HepG2 (cell line): ENCODE measurements around the gene GIMAP8. TPM values are rescaled to one million over a fixed set of nuclear protein-coding genes. Genes with fewer than 3 reads are reported as not detected.

Source experiments
- ATAC-seq: fragments of 200-7000 bp; cut with Tn5 transposase; 3 replicates; pipeline ENCODE4 v1.9.1; 2020; ENCODE audit warnings: mild to moderate bottlenecking, moderate library complexity
- BruUV-seq: library from RNA; stranded (reverse); fragments of 400-500 nt; replicated peaks from 2 replicates; lab custom pipeline; 2021; lab: Mats Ljungman, UMichigan
- CTCF ChIA-PET: fragments of 300-600 bp; formaldehyde crosslinking; extraction: SDS; loops from one replicate; lab custom pipeline; 2021; ENCODE audit warnings: low total read pairs, inconsistent platforms, low intra/inter-chr PET ratio; lab: Yijun Ruan, JAX
- POLR2A ChIA-PET: fragments of 350-600 bp; sonication (Branson Sonifier 250); formaldehyde crosslinking; loops from one replicate; lab custom pipeline; 2020; ENCODE audit warnings: antibody characterized with exemption, inconsistent platforms; lab: Yijun Ruan, JAX
- DNase-seq: peaks from one replicate; pipeline ENCODE4 v3.0.0-alpha.2; 2015; ENCODE audit warnings: low spot score
- FAIRE-seq: peaks from 3 replicates; lab custom pipeline; 2011; peaks lifted over from hg19 to GRCh38; lab: Jason Lieb, UNC
- H2AFZ ChIP-seq: one replicate; pipeline ENCODE4 v1.6.1; 2011; ENCODE audit warnings: low read length, inconsistent platforms
- H3K27ac ChIP-seq: fragments of 300-600 bp; 3 replicates; pipeline ENCODE4 v1.8.0; 2011; ENCODE audit warnings: mixed run types, mild to moderate bottlenecking, mixed read lengths, low read length, inconsistent platforms; ENCODE audit not compliant: insufficient read depth; ENCODE audit errors: extremely low read length
- H3K27me3 ChIP-seq, 2 experiments: fragments of 200-600 bp in 1 of 2; 2 replicates in 1 of 2; 3 replicates in 1 of 2; pipeline versions ENCODE4 v1.6.0 to v1.8.0; 2011; ENCODE audit warnings: low read length in 2 of 2, mild to moderate bottlenecking in 2 of 2, moderate library complexity in 2 of 2, inconsistent platforms in 1 of 2; ENCODE audit not compliant: insufficient read depth in 2 of 2, control insufficient read depth in 1 of 2
- H3K36me3 ChIP-seq, 2 experiments: fragments of 200-600 bp in 1 of 2; replicated peaks in 1 of 2; 2 replicates in 1 of 2; 3 replicates in 1 of 2; pipeline versions ENCODE4 v1.5.1 to v1.8.0; 2011; ENCODE audit warnings: low read length in 2 of 2, inconsistent platforms in 1 of 2; ENCODE audit not compliant: insufficient read depth in 2 of 2, control insufficient read depth in 1 of 2
- H3K4me1 ChIP-seq: 2 replicates; pipeline ENCODE4 v1.5.1; 2012; ENCODE audit warnings: low read length, inconsistent platforms; ENCODE audit not compliant: insufficient read depth
- H3K4me2 ChIP-seq: 2 replicates; pipeline ENCODE4 v1.6.0; 2011; ENCODE audit warnings: low read depth, low read length, inconsistent platforms
- H3K4me3 ChIP-seq, 3 experiments: fragments of 200-600 bp in 1 of 3; sonication (generic), shearing (Covaris generic) in 1 of 3; replicated peaks in 1 of 3; 2 replicates each; pipeline ENCODE4 v1.5.1; 2011 to 2016; ENCODE audit warnings: low read length in 3 of 3, inconsistent platforms in 2 of 3, low read depth in 2 of 3, mild to moderate bottlenecking in 2 of 3, control low read depth in 1 of 3, mixed read lengths in 1 of 3; ENCODE audit not compliant: insufficient read depth in 1 of 3
- H3K79me2 ChIP-seq: one replicate; pipeline ENCODE4 v1.6.1; 2011; ENCODE audit warnings: low read length, inconsistent platforms; ENCODE audit not compliant: insufficient read depth
- H3K9ac ChIP-seq: 2 replicates; pipeline ENCODE4 v1.6.0; 2011; ENCODE audit warnings: mild to moderate bottlenecking, low read depth, low read length, inconsistent platforms; ENCODE audit not compliant: insufficient read depth
- H3K9me3 ChIP-seq: 2 replicates; pipeline ENCODE4 v1.5.1; 2012; ENCODE audit warnings: mild to moderate bottlenecking, low read length
- H4K20me1 ChIP-seq: 2 replicates; pipeline ENCODE4 v1.6.0; 2011; ENCODE audit warnings: inconsistent platforms, mild to moderate bottlenecking, low read length, moderate library complexity; ENCODE audit not compliant: insufficient read depth
- KDM6A ChIP-seq: IDR thresholded peaks from 2 replicates; pipeline ENCODE4 v1.6.1; 2016; ENCODE audit warnings: low read depth
- MTF2 ChIP-seq: sonication (generic); formaldehyde crosslinking; IDR thresholded peaks from 2 replicates; pipeline ENCODE4 v1.5.0; 2020; ENCODE audit warnings: missing genetic modification reagents, borderline replicate concordance
- NFIC ChIP-seq: IDR thresholded peaks from 2 replicates; pipeline ENCODE4 v1.6.1; 2012; ENCODE audit warnings: mild to moderate bottlenecking, low read length, inconsistent platforms
- NFRKB ChIP-seq: fragments of 450-650 bp; IDR thresholded peaks from 2 replicates; pipeline ENCODE4 v1.6.1; 2017
- PHB2 ChIP-seq: fragments of 450-650 bp; IDR thresholded peaks from 2 replicates; pipeline ENCODE4 v1.6.1; 2018; ENCODE audit not compliant: partially characterized antibody
- SSRP1 ChIP-seq: IDR thresholded peaks from 2 replicates; pipeline ENCODE4 v1.6.1; 2016; ENCODE audit warnings: control low read depth
- STAG1 ChIP-seq: sonication (generic); formaldehyde crosslinking; IDR thresholded peaks from 2 replicates; pipeline ENCODE4 v1.4.0; 2020; ENCODE audit warnings: missing genetic modification reagents
- THAP11 ChIP-seq: IDR thresholded peaks from 2 replicates; pipeline ENCODE4 v1.6.1; 2016; ENCODE audit warnings: missing biosample characterization, missing genetic modification reagents
- TOPORS ChIP-seq: sonication (generic); formaldehyde crosslinking; IDR thresholded peaks from 2 replicates; pipeline ENCODE4 v1.8.0; 2023; ENCODE audit warnings: mild to moderate bottlenecking, missing genetic modification reagents
- ZNF263 ChIP-seq: sonication (generic); formaldehyde crosslinking; IDR thresholded peaks from 2 replicates; pipeline ENCODE4 v1.4.0; 2020; ENCODE audit warnings: missing genetic modification reagents
- ZNF607 ChIP-seq: sonication (generic); formaldehyde crosslinking; IDR thresholded peaks from 2 replicates; pipeline ENCODE4 v1.5.1; 2020; ENCODE audit warnings: missing genetic modification reagents, mild to moderate bottlenecking, borderline replicate concordance
- ZNF629 ChIP-seq: sonication (generic); formaldehyde crosslinking; conservative IDR thresholded peaks from 2 replicates; pipeline ENCODE4 v1.5.0; 2020; ENCODE audit warnings: missing genetic modification reagents
- ZNF775 ChIP-seq: sonication (generic); formaldehyde crosslinking; IDR thresholded peaks from 2 replicates; pipeline ENCODE4 v1.4.0; 2020; ENCODE audit warnings: missing genetic modification reagents, mild to moderate bottlenecking, moderate library complexity, borderline replicate concordance
- WGBS: methylation state at CpG from one replicate; pipeline ENCODE4 v1.1.6; 2017; ENCODE audit warnings: low lambda C conversion rate; 5-methylcytosine and 5-hydroxymethylcytosine counted together
- in situ Hi-C: cut with HindIII; loops from 2 replicates; pipeline ENCODE4 v1.10.0; 2017; ENCODE audit warnings: low pct_unique_long_range_greater_than_20kb; ENCODE audit not compliant: extremely low pct_ligation_motif_present
- intact Hi-C: fragments of 100-400 bp; cut with micrococcal nuclease; formaldehyde crosslinking; loops from one replicate; pipeline ENCODE4 v1.10.0; 2022; ENCODE audit not compliant: unreplicated experiment
- polyA plus RNA-seq, 8 experiments: library from polyadenylated mRNA; depleted of rRNA in 3 of 8; stranded (reverse) in 7 of 8; unstranded in 1 of 8; fragments of >200 nt; fragmentation: Illumina TruSeq in 4 of 8; extraction: Trizol in 4 of 8; gene quantifications; 2 replicates each; pipeline versions ENCODE4 v1.2.1 to v1.2.3, GENCODE V29; 2011 to 2016; ENCODE audit warnings: low read depth in 4 of 8, missing spikeins in 1 of 8, mixed read lengths in 1 of 8; ENCODE audit not compliant: insufficient read depth in 1 of 8
- total RNA-seq, 5 experiments: library from RNA; depleted of rRNA; stranded (reverse); fragments of >200 nt; fragmentation: Illumina TruSeq; extraction: Trizol; gene quantifications; 2 replicates each; pipeline ENCODE4 v1.2.3, GENCODE V29; 2016; ENCODE audit warnings: low read depth in 1 of 5
- TF ChIP-seq, protein P1 (sequence below): sonication (generic); formaldehyde crosslinking; IDR thresholded peaks from 2 replicates; pipeline ENCODE4 v1.8.0; 2023; ENCODE audit warnings: mild to moderate bottlenecking, missing genetic modification reagents
- TF ChIP-seq, protein P2 (sequence below): sonication (generic); formaldehyde crosslinking; conservative IDR thresholded peaks from 2 replicates; pipeline ENCODE4 v1.4.0; 2020; ENCODE audit warnings: missing genetic modification reagents
- TF ChIP-seq, protein P3 (sequence below): sonication (generic); formaldehyde crosslinking; IDR thresholded peaks from 2 replicates; pipeline ENCODE4 v1.8.1; 2022; ENCODE audit warnings: mild to moderate bottlenecking, missing genetic modification reagents
- TF ChIP-seq, protein P4 (sequence below): sonication (generic); formaldehyde crosslinking; IDR thresholded peaks from 2 replicates; pipeline ENCODE4 v1.4.0; 2020; ENCODE audit warnings: missing genetic modification reagents
- TF ChIP-seq, protein P5 (sequence below): sonication (generic); formaldehyde crosslinking; IDR thresholded peaks from 2 replicates; pipeline ENCODE4 v1.8.1; 2023; ENCODE audit warnings: missing genetic modification reagents, mild to moderate bottlenecking, borderline replicate concordance

Gene GIMAP8
- total and polyA plus RNA-seq, 2 of the 13 experiments (the other 11 are each of a cell fraction or from before 2014, with no cell fraction given), result not detected

DNA sequence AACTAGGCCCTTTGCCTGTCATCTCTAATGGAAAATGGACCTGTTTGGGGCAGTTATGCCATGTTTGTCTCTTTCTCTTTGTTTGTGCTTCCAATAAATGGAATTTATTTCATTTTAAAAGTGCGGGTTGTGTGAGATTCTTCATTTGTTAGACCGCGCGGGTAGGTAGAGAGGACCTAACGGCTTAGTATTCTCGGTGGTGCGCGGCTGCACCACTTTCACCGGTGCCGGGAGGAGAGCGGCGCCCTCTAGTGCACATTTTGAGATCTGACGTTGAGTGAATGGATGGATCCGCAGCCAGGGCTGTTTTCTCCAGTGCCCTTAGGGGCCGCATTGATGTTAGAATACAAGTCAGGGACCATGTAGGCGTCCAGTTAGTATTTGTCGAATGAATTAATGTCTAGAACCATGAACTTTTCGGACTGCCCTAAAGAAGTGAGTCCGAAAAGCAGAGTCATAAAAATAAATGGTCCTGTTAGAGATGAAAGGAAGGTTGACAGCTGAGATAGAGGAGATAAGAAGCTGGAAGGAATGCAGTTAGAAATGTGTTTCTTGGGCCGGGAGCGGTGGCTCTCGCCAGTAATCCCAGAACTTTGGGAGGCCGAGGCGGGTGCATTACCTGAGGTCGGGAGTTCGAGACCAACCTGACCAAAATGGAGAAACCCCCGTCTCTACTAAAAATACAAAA is 29.3 kb upstream of the GIMAP8 start (continued):
- TF ChIP-seq NFRKB, result no peak
- TF ChIP-seq ZNF775, result no peak
- TF ChIP-seq, protein P1, sequence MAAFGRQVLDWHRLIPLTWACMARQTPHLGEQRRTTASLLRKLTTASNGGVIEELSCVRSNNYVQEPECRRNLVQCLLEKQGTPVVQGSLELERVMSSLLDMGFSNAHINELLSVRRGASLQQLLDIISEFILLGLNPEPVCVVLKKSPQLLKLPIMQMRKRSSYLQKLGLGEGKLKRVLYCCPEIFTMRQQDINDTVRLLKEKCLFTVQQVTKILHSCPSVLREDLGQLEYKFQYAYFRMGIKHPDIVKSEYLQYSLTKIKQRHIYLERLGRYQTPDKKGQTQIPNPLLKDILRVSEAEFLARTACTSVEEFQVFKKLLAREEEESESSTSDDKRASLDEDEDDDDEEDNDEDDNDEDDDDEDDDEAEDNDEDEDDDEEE (CRISPR knock-in tag), result no peak
- TF ChIP-seq, protein P2, sequence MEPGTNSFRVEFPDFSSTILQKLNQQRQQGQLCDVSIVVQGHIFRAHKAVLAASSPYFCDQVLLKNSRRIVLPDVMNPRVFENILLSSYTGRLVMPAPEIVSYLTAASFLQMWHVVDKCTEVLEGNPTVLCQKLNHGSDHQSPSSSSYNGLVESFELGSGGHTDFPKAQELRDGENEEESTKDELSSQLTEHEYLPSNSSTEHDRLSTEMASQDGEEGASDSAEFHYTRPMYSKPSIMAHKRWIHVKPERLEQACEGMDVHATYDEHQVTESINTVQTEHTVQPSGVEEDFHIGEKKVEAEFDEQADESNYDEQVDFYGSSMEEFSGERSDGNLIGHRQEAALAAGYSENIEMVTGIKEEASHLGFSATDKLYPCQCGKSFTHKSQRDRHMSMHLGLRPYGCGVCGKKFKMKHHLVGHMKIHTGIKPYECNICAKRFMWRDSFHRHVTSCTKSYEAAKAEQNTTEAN, result no peak
- no peak for TF ChIP-seq ZNF607 (CRISPR knock-in tag)
- TF ChIP-seq PHB2, result no peak

DNA sequence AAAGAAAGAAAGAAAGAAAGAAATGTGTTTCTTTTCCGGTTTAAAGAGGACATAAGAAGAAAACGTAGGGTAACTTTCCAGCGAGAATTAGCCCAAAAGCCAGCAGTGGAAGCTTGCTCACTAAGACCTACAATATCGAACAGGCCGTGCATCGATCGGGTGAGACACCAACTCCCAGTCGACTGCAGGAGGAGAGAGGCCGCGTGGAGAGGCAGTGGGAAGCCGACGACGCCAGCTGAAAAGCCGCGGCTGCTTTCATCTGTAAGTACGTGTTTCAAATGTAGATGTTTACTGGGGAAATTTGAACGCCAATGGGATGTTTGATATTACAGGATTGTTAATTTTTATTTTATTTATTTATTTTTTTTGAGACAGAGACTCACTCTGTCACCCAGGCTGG is 28.6 kb upstream of the GIMAP8 start:
- FAIRE-seq (no peak), DNase-seq (no peak), ATAC-seq (no peak)
- no peak overlapping the region for H2AFZ ChIP-seq
- H3K9ac ChIP-seq, result no peak overlapping the region
- ChIA-PET CTCF (interaction anchor here (1.7 to 2.2 kb wide), 2 partner anchors 66 to 136 kb away, joined by 10 to 12 read pairs; no protein-coding TSS in a partner anchor), POLR2A (no interaction called here)
- H3K27me3 ChIP-seq, result peaks cover 0 to 5% of the 10 kb centered on the region in 2 experiments; a peak in 1 of 5 replicates
- WGBS, result 60% methylated on average over 17 of the region's 17 CpGs
- H3K4me2 ChIP-seq, result no peak overlapping the region
- no peak overlapping the region for H3K4me3 ChIP-seq
- H3K79me2 ChIP-seq, result no peaks in the 10 kb centered on the region
- intact Hi-C loops, result loop anchor here (1.0 to 2.0 kb wide), 4 partner anchors 15 to 135 kb away; no protein-coding TSS in a partner anchor
- H3K9me3 ChIP-seq, result no peaks in the 10 kb centered on the region
- H3K36me3 ChIP-seq, result no peaks in the 10 kb centered on the region
- 0 out of 2 replicates have a peak, but pooled peaks cover 2% of the 10 kb centered on the region for H4K20me1 ChIP-seq
- BruUV-seq, result no TSS peak
- peaks cover 13% of the 10 kb centered on the region for H3K4me1 ChIP-seq
- in situ Hi-C loops, result no loop called here
- no peak overlapping the region for H3K27ac ChIP-seq
- TF ChIP-seq NFIC, result no peak
- TF ChIP-seq ZNF629, result no peak
- no peak for TF ChIP-seq THAP11 (CRISPR knock-in tag)
- no peak for TF ChIP-seq SSRP1
- no peak for TF ChIP-seq MTF2 (CRISPR knock-in tag)
- TF ChIP-seq, protein P3, sequence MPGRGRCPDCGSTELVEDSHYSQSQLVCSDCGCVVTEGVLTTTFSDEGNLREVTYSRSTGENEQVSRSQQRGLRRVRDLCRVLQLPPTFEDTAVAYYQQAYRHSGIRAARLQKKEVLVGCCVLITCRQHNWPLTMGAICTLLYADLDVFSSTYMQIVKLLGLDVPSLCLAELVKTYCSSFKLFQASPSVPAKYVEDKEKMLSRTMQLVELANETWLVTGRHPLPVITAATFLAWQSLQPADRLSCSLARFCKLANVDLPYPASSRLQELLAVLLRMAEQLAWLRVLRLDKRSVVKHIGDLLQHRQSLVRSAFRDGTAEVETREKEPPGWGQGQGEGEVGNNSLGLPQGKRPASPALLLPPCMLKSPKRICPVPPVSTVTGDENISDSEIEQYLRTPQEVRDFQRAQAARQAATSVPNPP (CRISPR knock-in tag), result no peak
- TF ChIP-seq, protein P4, sequence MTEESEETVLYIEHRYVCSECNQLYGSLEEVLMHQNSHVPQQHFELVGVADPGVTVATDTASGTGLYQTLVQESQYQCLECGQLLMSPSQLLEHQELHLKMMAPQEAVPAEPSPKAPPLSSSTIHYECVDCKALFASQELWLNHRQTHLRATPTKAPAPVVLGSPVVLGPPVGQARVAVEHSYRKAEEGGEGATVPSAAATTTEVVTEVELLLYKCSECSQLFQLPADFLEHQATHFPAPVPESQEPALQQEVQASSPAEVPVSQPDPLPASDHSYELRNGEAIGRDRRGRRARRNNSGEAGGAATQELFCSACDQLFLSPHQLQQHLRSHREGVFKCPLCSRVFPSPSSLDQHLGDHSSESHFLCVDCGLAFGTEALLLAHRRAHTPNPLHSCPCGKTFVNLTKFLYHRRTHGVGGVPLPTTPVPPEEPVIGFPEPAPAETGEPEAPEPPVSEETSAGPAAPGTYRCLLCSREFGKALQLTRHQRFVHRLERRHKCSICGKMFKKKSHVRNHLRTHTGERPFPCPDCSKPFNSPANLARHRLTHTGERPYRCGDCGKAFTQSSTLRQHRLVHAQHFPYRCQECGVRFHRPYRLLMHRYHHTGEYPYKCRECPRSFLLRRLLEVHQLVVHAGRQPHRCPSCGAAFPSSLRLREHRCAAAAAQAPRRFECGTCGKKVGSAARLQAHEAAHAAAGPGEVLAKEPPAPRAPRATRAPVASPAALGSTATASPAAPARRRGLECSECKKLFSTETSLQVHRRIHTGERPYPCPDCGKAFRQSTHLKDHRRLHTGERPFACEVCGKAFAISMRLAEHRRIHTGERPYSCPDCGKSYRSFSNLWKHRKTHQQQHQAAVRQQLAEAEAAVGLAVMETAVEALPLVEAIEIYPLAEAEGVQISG (CRISPR knock-in tag), result no peak
- no peak for TF ChIP-seq TOPORS
- TF ChIP-seq, protein P5, sequence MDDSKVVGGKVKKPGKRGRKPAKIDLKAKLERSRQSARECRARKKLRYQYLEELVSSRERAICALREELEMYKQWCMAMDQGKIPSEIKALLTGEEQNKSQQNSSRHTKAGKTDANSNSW, result no peak
- TF ChIP-seq ZNF263 (CRISPR knock-in tag), result no peak
- TF ChIP-seq KDM6A, result no peak
- TF ChIP-seq STAG1 (CRISPR knock-in tag), result no peak
